GM19467 (cell line): ENCODE measurements around the gene SYCE3.

Experiments
- ATAC-seq: cut with Tn5 transposase; IDR thresholded peaks from one replicate; pipeline ENCODE4 v1.9.1; 2021; ENCODE audit warnings: mild to moderate bottlenecking, moderate library complexity; ENCODE audit not compliant: unreplicated experiment

The SYCE3 gene

DNA sequence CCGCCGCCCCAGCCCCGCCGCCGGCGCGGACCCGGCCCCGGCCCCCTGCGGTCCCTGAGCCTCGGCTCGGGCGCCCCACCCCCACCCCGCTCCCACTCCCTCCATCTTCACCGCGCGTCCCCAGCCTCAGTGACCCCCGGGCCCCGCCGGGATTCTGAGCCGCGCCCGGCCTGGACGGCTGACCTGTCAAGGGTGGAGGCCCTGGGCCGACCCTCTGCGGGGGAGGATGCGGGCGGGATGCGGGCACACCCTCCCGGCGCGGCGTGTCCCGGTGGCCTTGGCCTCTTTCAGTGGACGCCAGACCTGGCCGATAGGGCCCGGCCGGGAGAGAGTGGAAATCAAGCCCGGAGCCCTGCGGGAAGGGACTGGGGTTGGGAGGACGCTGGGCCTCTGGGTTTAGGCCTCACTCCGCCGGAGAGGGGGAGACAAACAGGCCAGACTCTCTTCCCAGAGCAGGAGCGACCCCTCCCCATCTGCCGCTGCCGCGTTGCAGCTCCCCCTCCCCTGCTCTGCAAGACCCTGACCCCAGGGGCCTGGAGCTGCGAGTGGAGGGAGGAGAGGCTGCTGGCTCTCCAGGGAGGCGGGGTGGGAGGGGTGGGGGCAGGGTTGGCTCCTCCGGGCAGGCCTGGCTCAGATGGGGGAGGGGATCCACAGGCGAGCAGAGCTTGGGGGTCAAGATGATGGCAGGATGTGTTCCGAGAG, 38.4 kb upstream of the SYCE3 start:
- ATAC-seq: no peak

DNA sequence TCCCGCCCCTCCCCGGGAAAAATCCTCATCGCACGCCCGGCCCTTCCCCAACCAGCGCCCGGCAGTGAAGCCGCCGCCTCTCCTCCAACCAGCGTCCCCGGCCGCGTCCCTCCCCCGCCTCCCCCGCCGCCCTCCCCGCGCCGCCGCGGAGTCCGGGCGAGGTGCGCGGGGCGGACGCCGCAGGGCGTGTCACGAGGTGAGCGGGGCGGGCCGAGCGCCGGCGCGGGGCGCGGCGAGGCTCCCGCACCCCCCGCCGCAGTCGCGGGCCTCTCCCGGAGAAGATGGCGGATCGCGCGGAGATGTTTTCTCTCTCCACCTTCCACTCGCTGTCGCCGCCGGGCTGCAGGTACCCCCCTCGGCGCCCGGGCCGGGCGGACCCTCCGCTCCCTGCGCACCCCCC, 37.8 kb upstream of the SYCE3 start, which contains the start of gene MAPK8IP2:
MAPK8IP2 (plus strand) TSS at position 256 of the 400 bp plus-strand sequence; CDS start at position 282, 26 bp downstream.
- no peak for ATAC-seq

DNA sequence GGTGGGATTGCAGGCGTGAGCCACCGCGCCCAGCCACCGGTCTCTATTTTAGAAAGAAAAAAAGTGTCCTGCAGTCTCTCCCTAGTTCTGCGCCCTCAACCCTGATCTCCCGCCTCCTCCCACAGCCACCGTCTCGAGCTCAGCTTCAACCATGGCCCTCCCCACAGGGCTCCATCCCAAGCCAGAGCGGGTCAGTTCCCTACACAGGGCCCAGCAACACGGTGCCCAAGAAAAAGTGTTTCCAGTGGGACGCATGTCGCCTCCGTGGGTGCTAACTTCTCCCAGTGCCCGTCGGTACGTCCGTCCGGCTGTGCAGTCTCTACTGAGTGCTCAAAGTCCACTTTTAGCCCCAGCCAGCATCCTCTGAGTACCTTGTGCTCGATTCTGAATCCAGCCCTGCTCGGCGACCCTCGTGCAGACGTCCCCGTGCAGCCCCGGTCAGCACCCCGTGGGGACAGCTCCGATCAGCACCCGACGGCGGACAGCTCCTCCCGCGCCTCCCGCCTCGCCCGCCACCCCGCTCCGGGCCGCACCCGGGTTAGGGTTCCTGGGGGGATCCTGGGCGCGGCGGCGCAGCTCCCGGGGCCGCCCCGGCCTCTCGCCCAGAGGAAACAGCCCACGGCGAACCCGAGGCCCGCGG, 37.2 kb upstream of the SYCE3 start:
- ATAC-seq: no peak

DNA sequence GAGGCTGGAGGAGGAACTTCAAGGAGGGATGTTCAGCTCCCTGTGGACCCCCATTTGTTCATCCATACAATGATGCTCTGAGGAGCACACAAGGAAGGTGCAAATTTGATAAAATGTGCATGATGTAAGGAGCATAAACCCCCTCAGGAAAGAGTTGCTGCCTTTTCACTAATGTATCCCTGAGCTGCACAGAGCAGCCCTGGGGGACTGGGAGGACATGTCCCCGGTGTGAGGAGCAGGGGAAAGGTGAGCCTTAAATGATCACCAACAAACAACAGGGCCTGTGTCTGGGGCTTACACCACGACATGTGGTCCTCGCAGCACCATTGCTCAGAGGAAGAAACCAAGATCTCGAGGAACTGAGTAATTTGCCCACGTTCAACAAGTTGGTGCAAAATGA, 34.4 kb upstream of the SYCE3 start:
- no peak for ATAC-seq

GRCh38 chr22:50595189-50595588, 32.5 kb upstream of the SYCE3 start:
- ATAC-seq: no peak

- ATAC-seq: no peak
These were observed 24.7 kb upstream of the SYCE3 start for GRCh38 chr22:50587407-50587806.

- ATAC-seq: no peak
These were observed 23.7 kb upstream of the SYCE3 start for GRCh38 chr22:50586416-50586815.

DNA sequence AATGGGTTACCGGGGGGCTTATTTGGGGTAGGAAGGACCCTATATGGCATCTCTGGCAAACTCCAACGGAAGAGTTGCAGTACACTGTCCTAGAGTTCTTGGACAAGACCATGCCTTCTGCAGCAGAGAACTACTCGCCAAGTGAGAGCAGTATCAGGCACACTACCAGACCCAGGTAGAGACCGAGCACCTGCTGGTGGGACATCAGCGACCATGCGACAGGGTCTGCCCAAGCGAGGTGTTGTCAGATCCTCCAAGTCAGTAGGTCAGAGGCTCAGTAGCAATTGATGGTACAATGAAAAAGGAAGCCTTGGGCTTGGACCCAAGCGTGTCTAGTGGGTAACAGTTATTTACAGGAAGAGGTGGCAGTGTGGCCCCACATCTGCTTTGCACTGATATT, 23.1 kb upstream of the SYCE3 start:
- ATAC-seq: no peak

- no peak for ATAC-seq
These were observed 22.5 kb upstream of the SYCE3 start for GRCh38 chr22:50585238-50585637.

- ATAC-seq: no peak
These were observed 21.7 kb upstream of the SYCE3 start for GRCh38 chr22:50584106-50585096.

- ATAC-seq: no peak
These were observed 20.7 kb upstream of the SYCE3 start for GRCh38 chr22:50583294-50583861.

DNA sequence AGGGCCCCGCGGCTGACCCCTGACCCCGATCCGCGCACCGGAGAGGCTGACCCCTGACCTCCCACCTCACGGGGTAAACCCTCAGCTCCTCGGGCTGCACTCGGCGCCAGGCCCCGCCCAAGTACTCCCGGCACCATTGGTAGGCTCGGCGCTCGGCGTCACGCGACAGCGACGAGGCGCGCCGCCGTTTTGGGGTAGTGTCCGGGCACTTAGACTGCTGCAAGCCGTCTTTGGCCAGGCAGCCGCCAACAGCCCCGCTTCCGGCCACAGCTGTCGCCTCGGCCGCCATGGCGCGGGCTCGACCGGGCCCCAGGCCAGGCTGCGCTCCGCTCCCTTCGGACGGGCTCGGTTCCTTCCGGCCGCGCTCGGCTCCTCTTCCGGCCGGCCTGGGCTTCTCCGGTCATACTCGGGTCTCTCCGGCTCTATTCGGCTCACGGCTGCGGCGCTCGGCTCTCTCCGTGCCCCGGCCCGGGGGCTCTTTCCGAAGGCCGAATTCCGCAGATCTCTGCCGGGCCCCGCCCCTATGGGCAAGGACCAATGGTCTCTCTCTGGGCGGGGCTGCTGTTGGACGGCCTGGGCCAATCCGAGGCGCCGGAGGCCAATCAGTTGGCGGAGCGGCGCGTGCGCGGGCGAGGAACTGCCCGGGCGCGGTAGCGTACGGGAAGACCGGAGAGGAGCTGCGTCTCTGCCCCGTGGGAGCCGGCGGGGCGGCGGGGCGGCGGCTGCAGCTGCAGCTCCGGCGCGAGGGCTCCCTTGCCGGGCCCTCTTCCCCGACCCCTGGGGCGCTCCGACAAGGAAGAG, 20.0 kb upstream of the SYCE3 start, which contains the start of gene CHKB:
CHKB (minus strand) TSS at position 357 of the 801 bp plus-strand sequence; CDS start at position 289, 68 bp downstream.
- ATAC-seq: peak; percentile 92

GRCh38 chr22:50581950-50582492, 19.3 kb upstream of the SYCE3 start:
- ATAC-seq: no peak

GRCh38 chr22:50581031-50581949, 18.6 kb upstream of the SYCE3 start:
- ATAC-seq: no peak

GRCh38 chr22:50579752-50580151, 17.0 kb upstream of the SYCE3 start:
- no peak for ATAC-seq

- no peak for ATAC-seq
These were observed 16.1 kb upstream of the SYCE3 start for GRCh38 chr22:50578776-50579310.

GRCh38 chr22:50577987-50578775, 15.5 kb upstream of the SYCE3 start, which contains the start of gene CPT1B:
TSS of gene CPT1B (minus strand) at chr22:50578427. CDS start at chr22:50577915, 512 bp downstream.
- no peak for ATAC-seq

- ATAC-seq: no peak
These were observed 14.9 kb upstream of the SYCE3 start for GRCh38 chr22:50577697-50577986.
